HAP-1 (cell line): ENCODE data around the gene POLA2.

Experiments used
- DNase-seq, 2 experiments: peaks; one replicate each; pipeline ENCODE4 v3.0.0-alpha.2; 2016 to 2020; ENCODE audit warnings: low spot score in 2 of 2
- H3K27me3 ChIP-seq: fragments of 250-450 bp; sonication (Bioruptor Pico); 2 replicates; pipeline ENCODE4 v1.5.1; 2020; ENCODE audit warnings: low read depth, mild to moderate bottlenecking, moderate library complexity
- H3K36me3 ChIP-seq: fragments of 250-450 bp; sonication (Bioruptor Pico); replicated peaks from 2 replicates; pipeline ENCODE4 v1.5.1; 2020; ENCODE audit warnings: mild to moderate bottlenecking
- H3K4me1 ChIP-seq: fragments of 250-450 bp; sonication (Bioruptor Pico); 2 replicates; pipeline ENCODE4 v1.5.1; 2020; ENCODE audit warnings: mild to moderate bottlenecking
- H3K4me3 ChIP-seq: fragments of 250-450 bp; sonication (Bioruptor Pico); 2 replicates; pipeline ENCODE4 v1.5.1; 2020; ENCODE audit warnings: mild to moderate bottlenecking, moderate library complexity
- H3K9me3 ChIP-seq: fragments of 250-450 bp; sonication (Bioruptor Pico); 2 replicates; pipeline ENCODE4 v1.5.1; 2020; ENCODE audit warnings: mild to moderate bottlenecking, moderate library complexity
- in situ Hi-C: fragments of 300-500 bp; cut with MboI; formaldehyde crosslinking; loops from 3 replicates; pipeline ENCODE4 v1.14.3; 2020; ENCODE audit warnings: low sequenced_read_pairs, inconsistent platforms, mixed read lengths

Gene POLA2

GRCh38 chr11:65311170-65311678, 49.5 kb downstream of the POLA2 start:
- no peaks in the 10 kb centered on the region for H3K9me3 ChIP-seq
- no peak overlapping the region for H3K4me3 ChIP-seq
- H3K27me3 ChIP-seq = no peaks in the 10 kb centered on the region
- peaks cover 7% of the 10 kb centered on the region; the same call in 1 of the 2 replicates for H3K4me1 ChIP-seq
- no peaks in the 10 kb centered on the region; the same call in 1 of the 2 replicates for H3K36me3 ChIP-seq
- in situ Hi-C loops = no loop called here
- DNase-seq = no peak

- in situ Hi-C loops = no loop called here
- peak; percentile 75 to 91 for DNase-seq
- Histone ChIP-seq H3K9me3 (no peaks in the 10 kb centered on the region), H3K4me3 (peak within 1 kb of the TSS; percentile 92), H3K36me3 (no peaks in the 10 kb centered on the region), H3K4me1 (peaks cover 16% of the 10 kb centered on the region), H3K27me3 (no peaks in the 10 kb centered on the region)
Observed at GRCh38 chr11:65314501-65315203, 52.9 kb downstream of the POLA2 start, which contains the start of gene CDC42EP2. CDC42EP2 (plus strand) TSS chr11:65314866; CDS start chr11:65320899, 6,033 bp downstream.

DNA sequence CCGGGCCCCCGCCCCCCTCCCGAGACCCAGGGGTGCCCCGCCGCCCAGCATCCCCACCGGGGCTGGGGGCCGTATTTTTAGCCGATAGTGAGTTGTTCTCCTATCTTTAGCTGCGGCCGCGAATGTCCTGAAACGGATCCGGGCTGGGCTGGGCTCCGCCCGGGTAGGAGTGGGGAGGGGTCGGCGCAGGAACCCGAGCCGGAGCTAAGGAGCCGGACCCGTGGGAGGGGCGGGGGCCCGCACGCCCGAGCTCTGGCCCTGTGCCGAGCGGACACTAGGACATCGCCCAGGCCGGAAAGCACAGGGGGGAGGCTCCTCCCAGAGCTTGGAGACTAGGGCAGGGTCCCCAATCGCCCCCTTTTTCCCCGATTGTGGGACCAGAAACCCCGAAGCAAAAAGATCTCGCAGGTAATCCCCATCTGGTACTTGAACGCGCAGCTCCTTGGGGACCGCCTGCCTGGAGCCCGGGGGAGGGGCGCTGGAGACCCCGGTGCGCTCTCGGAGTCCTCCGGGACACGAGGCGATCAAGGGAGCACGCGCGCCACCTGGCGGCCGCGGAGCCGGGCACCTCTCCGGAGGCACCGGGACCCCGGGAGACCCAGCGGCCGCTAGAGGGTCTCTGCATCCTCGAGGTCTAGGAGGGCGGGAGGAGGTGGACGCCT, 53.6 kb downstream of the POLA2 start:
- DNase-seq = peak; percentile 79 to 95
- in situ Hi-C loops = no loop called here

GRCh38 chr11:65315866-65316226, 54.1 kb downstream of the POLA2 start:
- in situ Hi-C loops = no loop called here
- peak overlapping the region; percentile 92 for H3K4me3 ChIP-seq
- peaks cover 16% of the 10 kb centered on the region for H3K4me1 ChIP-seq
- no peak for DNase-seq
- H3K27me3 ChIP-seq = no peaks in the 10 kb centered on the region
- peaks cover 7% of the 10 kb centered on the region; the same call in 1 of the 2 replicates for H3K36me3 ChIP-seq
- H3K9me3 ChIP-seq = no peaks in the 10 kb centered on the region

More for the DNA sequence above, 53.6 kb downstream of the POLA2 start:
- H3K4me1 ChIP-seq = peaks cover 16% of the 10 kb centered on the region
- no peaks in the 10 kb centered on the region for H3K27me3 ChIP-seq
- H3K36me3 ChIP-seq = peaks cover 1% of the 10 kb centered on the region; the same call in 1 of the 2 replicates
- peak overlapping the region; percentile 92 for H3K4me3 ChIP-seq
- H3K9me3 ChIP-seq = no peaks in the 10 kb centered on the region

- peaks cover 12% of the 10 kb centered on the region for H3K36me3 ChIP-seq
- in situ Hi-C loops = no loop called here
- H3K9me3 ChIP-seq = no peaks in the 10 kb centered on the region
- H3K4me3 ChIP-seq = peak overlapping the region; percentile 92
- H3K4me1 ChIP-seq = peaks cover 16% of the 10 kb centered on the region
- no peaks in the 10 kb centered on the region for H3K27me3 ChIP-seq
- DNase-seq = no peak
Observed at GRCh38 chr11:65316227-65317024, 54.7 kb downstream of the POLA2 start.

DNA sequence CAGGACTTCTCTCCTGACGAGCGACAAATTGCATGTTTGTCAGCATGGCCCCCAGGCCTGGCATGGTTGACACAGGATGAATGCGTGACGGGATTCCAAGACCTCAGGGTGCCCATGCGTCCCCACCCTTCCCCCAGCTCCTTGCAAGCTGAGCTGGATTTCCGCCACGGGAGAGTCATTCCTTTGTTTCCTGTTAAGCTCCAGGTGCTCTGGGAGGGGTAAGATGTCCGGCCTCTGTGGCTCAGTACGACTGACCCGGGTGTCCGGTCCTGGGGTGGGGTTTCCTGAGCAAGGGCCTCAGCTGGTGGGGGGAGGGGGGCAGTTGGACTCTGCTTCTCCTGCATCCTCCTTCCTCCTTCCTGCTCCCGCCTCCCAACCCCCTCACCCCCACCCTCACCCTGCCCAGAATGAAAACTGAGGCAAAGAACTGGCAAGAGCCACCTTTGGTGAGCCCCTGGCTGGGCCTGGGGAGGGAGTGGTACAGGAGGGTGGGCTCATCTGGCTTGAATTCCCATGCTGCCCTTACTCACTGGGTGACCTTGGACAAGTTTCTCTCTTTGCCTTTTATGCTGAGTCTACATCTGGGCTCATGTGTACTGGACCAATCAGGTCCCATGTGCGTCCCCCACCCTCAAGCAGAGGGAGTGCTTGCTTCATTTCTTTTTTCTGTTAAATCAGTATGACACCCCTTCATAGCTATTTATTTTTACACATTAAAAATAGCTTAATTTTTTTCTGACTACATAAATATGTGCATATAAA, 55.4 kb downstream of the POLA2 start:
- Histone ChIP-seq H3K27me3 (no peaks in the 10 kb centered on the region), H3K36me3 (peaks cover 20% of the 10 kb centered on the region), H3K4me1 (peaks cover 16% of the 10 kb centered on the region), H3K9me3 (no peaks in the 10 kb centered on the region), H3K4me3 (peak overlapping the region; percentile 9)
- DNase-seq = peak in 1 of 2 experiments; percentile 66
- in situ Hi-C loops = no loop called here

GRCh38 chr11:65320386-65321075, 58.8 kb downstream of the POLA2 start:
- Histone ChIP-seq H3K9me3 (no peaks in the 10 kb centered on the region), H3K4me3 (no peak overlapping the region), H3K27me3 (no peaks in the 10 kb centered on the region), H3K4me1 (peaks cover 14% of the 10 kb centered on the region), H3K36me3 (peaks cover 24% of the 10 kb centered on the region)
- in situ Hi-C loops = no loop called here
- no peak for DNase-seq

DNA sequence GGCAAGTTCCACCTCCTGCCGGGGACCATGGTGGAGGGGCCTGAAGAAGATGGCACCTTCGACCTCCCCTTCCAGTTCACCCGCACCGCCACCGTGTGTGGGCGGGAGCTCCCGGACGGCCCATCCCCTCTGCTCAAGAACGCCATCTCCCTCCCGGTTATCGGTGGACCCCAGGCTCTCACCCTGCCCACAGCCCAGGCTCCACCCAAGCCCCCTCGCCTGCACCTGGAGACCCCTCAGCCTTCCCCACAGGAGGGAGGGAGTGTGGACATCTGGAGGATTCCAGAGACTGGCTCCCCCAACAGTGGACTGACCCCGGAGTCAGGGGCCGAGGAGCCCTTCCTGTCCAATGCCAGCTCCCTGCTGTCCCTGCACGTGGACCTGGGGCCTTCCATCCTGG, 59.3 kb downstream of the POLA2 start:
- H3K27me3 ChIP-seq = no peaks in the 10 kb centered on the region
- DNase-seq = no peak
- H3K4me3 ChIP-seq = no peak overlapping the region
- H3K4me1 ChIP-seq = peaks cover 10% of the 10 kb centered on the region
- peaks cover 24% of the 10 kb centered on the region for H3K36me3 ChIP-seq
- in situ Hi-C loops = no loop called here
- no peaks in the 10 kb centered on the region for H3K9me3 ChIP-seq

- in situ Hi-C loops = no loop called here
Observed at GRCh38 chr11:65321828-65322485, 60.2 kb downstream of the POLA2 start.

DNA sequence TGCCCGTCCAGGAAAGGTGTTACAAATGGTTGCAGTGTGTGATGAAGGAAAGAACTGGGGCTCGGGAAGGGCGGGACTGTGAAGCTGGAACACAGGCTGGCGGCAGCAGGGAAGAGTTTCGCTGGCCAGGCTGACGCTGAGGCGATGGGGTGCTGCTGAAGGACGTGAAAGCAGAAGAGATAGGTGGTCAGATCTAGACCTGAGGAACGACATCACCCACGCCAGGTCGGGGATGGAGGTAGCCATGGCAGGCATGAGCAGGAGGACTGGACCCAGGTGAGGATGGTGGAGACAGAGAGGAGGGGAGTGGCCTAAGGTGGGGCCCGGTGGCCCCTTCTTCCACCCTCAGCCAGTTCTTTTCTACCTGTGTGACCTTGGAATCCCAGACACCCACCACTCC, 62.1 kb downstream of the POLA2 start:
- Histone ChIP-seq H3K4me3 (no peak overlapping the region), H3K36me3 (peaks cover 24% of the 10 kb centered on the region), H3K9me3 (no peaks in the 10 kb centered on the region), H3K4me1 (no peaks in the 10 kb centered on the region), H3K27me3 (no peaks in the 10 kb centered on the region)
- no peak for DNase-seq
- in situ Hi-C loops = no loop called here

More at GRCh38 chr11:65321828-65322485, 60.2 kb downstream of the POLA2 start:
- Histone ChIP-seq H3K36me3 (peaks cover 24% of the 10 kb centered on the region), H3K4me1 (peaks cover 1% of the 10 kb centered on the region), H3K9me3 (no peaks in the 10 kb centered on the region), H3K4me3 (no peak overlapping the region), H3K27me3 (no peaks in the 10 kb centered on the region)
- no peak for DNase-seq

- H3K36me3 ChIP-seq = peaks cover 21% of the 10 kb centered on the region
- in situ Hi-C loops = no loop called here
- H3K9me3 ChIP-seq = no peaks in the 10 kb centered on the region
- DNase-seq = no peak
- H3K4me1 ChIP-seq = peaks cover 10% of the 10 kb centered on the region
- H3K27me3 ChIP-seq = no peaks in the 10 kb centered on the region
- no peak overlapping the region for H3K4me3 ChIP-seq
Observed at GRCh38 chr11:65325435-65325834, 63.7 kb downstream of the POLA2 start.

- in situ Hi-C loops = no loop called here
- no peak overlapping the region for H3K4me3 ChIP-seq
- no peaks in the 10 kb centered on the region for H3K9me3 ChIP-seq
- H3K4me1 ChIP-seq = peaks cover 10% of the 10 kb centered on the region
- no peaks in the 10 kb centered on the region for H3K27me3 ChIP-seq
- peaks cover 5% of the 10 kb centered on the region for H3K36me3 ChIP-seq
- DNase-seq = no peak
Observed at GRCh38 chr11:65327021-65327420, 65.3 kb downstream of the POLA2 start.
